Keratinocyte (primary cell): ENCODE data around the gene S100A2. TPM values are rescaled to one million over a fixed set of nuclear protein-coding genes. Genes with fewer than 3 reads are reported as not detected.
A peak's percentile ranks its signal among the peaks of the same experiment; 100 is the strongest.

Experiments
- DNase-seq: peaks from one replicate; pipeline ENCODE4 v3.0.0-alpha.2; 2011; ENCODE audit warnings: low read depth, missing footprints, low spot score
- FAIRE-seq: peaks from 2 replicates; lab custom pipeline; 2011; peaks lifted over from hg19 to GRCh38; lab: Jason Lieb, UNC
- H2AFZ ChIP-seq: 2 replicates; pipeline ENCODE4 v1.6.0; 2012; ENCODE audit warnings: low read length, control low read depth, inconsistent platforms; ENCODE audit not compliant: control insufficient read depth
- H3K27ac ChIP-seq: 2 replicates; pipeline ENCODE4 v1.5.1; 2011; ENCODE audit warnings: low read length; ENCODE audit not compliant: control insufficient read depth, insufficient read depth
- H3K27me3 ChIP-seq: 3 replicates; pipeline ENCODE4 v1.6.0; 2011; ENCODE audit warnings: low read length; ENCODE audit not compliant: control insufficient read depth, insufficient read depth; ENCODE audit errors: extremely low read depth
- H3K36me3 ChIP-seq, 2 experiments: 2 replicates in 1 of 2; 3 replicates in 1 of 2; pipeline ENCODE4 v1.5.1; 2011; ENCODE audit warnings: low read length in 2 of 2, mild to moderate bottlenecking in 1 of 2; ENCODE audit not compliant: control insufficient read depth in 2 of 2, insufficient read depth in 2 of 2; ENCODE audit errors: extremely low read depth in 1 of 2
- H3K4me1 ChIP-seq: 3 replicates; pipeline ENCODE4 v1.5.1; 2011; ENCODE audit warnings: low read length; ENCODE audit not compliant: control insufficient read depth, insufficient read depth; ENCODE audit errors: extremely low read depth
- H3K4me2 ChIP-seq: 3 replicates; pipeline ENCODE4 v1.6.0; 2011; ENCODE audit warnings: low read depth, low read length; ENCODE audit not compliant: control insufficient read depth, insufficient read depth; ENCODE audit errors: extremely low read depth
- H3K4me3 ChIP-seq, 3 experiments: fragments of 200-600 bp in 1 of 3; sonication (generic) in 1 of 3; 2 replicates in 2 of 3; 3 replicates in 1 of 3; pipeline ENCODE4 v1.5.1; 2011 to 2016; ENCODE audit warnings: low read length in 3 of 3, mild to moderate bottlenecking in 3 of 3, control low read depth in 2 of 3, inconsistent platforms in 1 of 3, low read depth in 1 of 3, mixed read lengths in 1 of 3, mixed run types in 1 of 3, moderate library complexity in 1 of 3; ENCODE audit not compliant: control insufficient read depth in 2 of 3, insufficient read depth in 2 of 3; ENCODE audit errors: extremely low read depth in 1 of 3
- H3K79me2 ChIP-seq: 2 replicates; pipeline ENCODE4 v1.6.0; 2012; ENCODE audit warnings: low read length; ENCODE audit not compliant: control insufficient read depth, insufficient read depth
- H3K9ac ChIP-seq: 3 replicates; pipeline ENCODE4 v1.6.0; 2011; ENCODE audit warnings: low read length; ENCODE audit not compliant: control insufficient read depth, insufficient read depth; ENCODE audit errors: extremely low read depth
- H3K9me1 ChIP-seq: 3 replicates; pipeline ENCODE4 v1.6.0; 2011; ENCODE audit warnings: low read length; ENCODE audit not compliant: control insufficient read depth, insufficient read depth; ENCODE audit errors: extremely low read depth
- H3K9me3 ChIP-seq: 2 replicates; pipeline ENCODE4 v1.5.1; 2012; ENCODE audit warnings: low read depth, low read length; ENCODE audit not compliant: control insufficient read depth
- H4K20me1 ChIP-seq: 3 replicates; pipeline ENCODE4 v1.6.0; 2011; ENCODE audit warnings: low read length; ENCODE audit not compliant: control insufficient read depth, insufficient read depth; ENCODE audit errors: extremely low read depth
- EZH2 ChIP-seq: IDR thresholded peaks from one replicate; pipeline ENCODE4 v1.6.1; 2012; ENCODE audit warnings: inconsistent platforms, mild to moderate bottlenecking, low read length, moderate library complexity
- dilution Hi-C: fragments of 300-500 bp; cut with MboI; formaldehyde crosslinking; loops from one replicate; pipeline ENCODE4 v1.7.0; 2020; ENCODE audit warnings: low sequenced_read_pairs; ENCODE audit not compliant: extremely low pct_ligation_motif_present
- polyA minus RNA-seq, 3 experiments: library from RNA; depleted of rRNA, polyadenylated mRNA; stranded (reverse); fragments of >200 nt; gene quantifications; 1 replicate in 1 of 3; 2 replicates in 1 of 3; 3 replicates in 1 of 3; pipeline ENCODE4 v1.2.3, GENCODE V29; 2011
- polyA plus RNA-seq, 5 experiments: library from polyadenylated mRNA; depleted of rRNA in 3 of 5; stranded (reverse) in 3 of 5; stranded (forward) in 1 of 5; unstranded in 1 of 5; fragments of >200 nt; gene quantifications; 1 replicate in 1 of 5; 2 replicates in 3 of 5; 3 replicates in 1 of 5; pipeline versions ENCODE4 v1.2.1 to v1.2.3, GENCODE V29; 2011 to 2012; ENCODE audit warnings: missing spikeins in 2 of 5, low read depth in 1 of 5, low replicate concordance in 1 of 5
- TF ChIP-seq, protein P1 (sequence below), 3 experiments: IDR thresholded peaks in 1 of 3; conservative IDR thresholded peaks in 1 of 3; optimal IDR thresholded peaks in 1 of 3; 2 replicates in 2 of 3; 3 replicates in 1 of 3; pipeline versions ENCODE3 to v1.5.1; 2011; ENCODE audit warnings: low read length in 3 of 3, mild to moderate bottlenecking in 3 of 3, moderate library complexity in 2 of 3, control low read depth in 1 of 3, inconsistent platforms in 1 of 3; ENCODE audit not compliant: insufficient read depth in 2 of 3; ENCODE audit errors: extremely low read depth in 1 of 3

Gene S100A2
- polyA plus RNA-seq = 10,013 to 12,757 TPM (median 12,412 TPM) in 3 replicates
- polyA plus RNA-seq (2011; ENCODE audit: low read depth) = 458 TPM
- 13,371 and 15,299 TPM in 2 replicates for polyA plus RNA-seq (2011; cell fraction: cytosol; rRNA removed)
- 5,726 and 5,807 TPM in 2 replicates for polyA plus RNA-seq (2011; cell fraction: nucleus; rRNA removed)
- 4,632 and 22,100 TPM in 2 replicates for polyA plus RNA-seq (2012; ENCODE audit: low replicate concordance)
- 1,263 to 3,266 TPM (median 2,756 TPM) in 3 replicates for polyA minus RNA-seq
- 8,282 TPM for polyA minus RNA-seq (2011; cell fraction: cytosol; rRNA and poly(A)+ RNA removed)
- polyA minus RNA-seq (2011; cell fraction: nucleus; rRNA and poly(A)+ RNA removed) = 436 and 624 TPM in 2 replicates

DNA sequence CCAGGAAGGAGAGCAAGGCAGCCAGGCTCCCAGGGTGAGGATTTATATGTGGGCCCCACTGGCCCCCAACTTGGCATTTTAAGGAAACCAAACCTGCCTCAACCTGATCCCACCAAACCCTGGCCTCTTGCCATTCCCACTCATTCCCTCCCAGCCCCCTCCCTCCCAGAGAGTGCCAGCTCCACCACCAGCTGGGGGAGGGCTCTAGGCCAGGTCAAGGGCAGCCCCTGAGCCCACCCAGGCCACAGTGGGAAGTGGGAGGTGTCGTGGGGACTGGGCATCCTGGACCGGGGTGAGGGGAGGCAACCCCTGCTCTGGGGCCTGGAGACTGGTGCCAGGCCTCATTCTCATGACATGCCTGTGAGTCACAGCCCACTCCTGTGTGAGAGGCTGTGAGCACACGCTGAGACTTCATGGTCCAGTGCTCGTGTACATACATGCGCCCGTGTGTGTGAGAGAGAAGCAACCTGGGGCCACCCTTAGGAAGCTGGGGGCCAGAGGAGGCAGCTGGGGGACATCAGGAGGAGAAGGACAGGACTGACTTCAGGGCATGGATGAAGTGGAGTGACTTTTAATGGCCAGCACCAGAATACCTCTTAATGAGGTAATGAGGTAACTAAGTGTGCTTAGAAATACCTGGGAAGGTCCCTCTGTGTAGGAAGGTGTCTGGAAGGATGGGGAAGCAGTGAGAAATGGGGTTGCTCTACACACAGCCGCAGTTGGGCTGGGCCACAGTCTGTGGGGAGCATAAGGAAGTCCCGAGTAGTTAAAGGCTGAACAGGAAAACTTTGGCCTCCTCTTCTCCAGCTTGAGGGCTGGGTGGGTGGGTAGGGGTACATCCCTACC lies at the start of gene S100A2:
Gene S100A2 (minus strand): TSS at position 316 of the 846 bp plus-strand sequence. CDS start 1,967 bp downstream, outside the sequence.
- FAIRE-seq (peak; percentile 90), DNase-seq (peak; percentile 99)
- peaks cover 14 to 29% of the 10 kb centered on the region in 2 experiments for H3K36me3 ChIP-seq
- no peak within 1 kb of the TSS for H2AFZ ChIP-seq
- H3K27me3 ChIP-seq = no peaks in the 10 kb centered on the region
- peaks cover 21% of the 10 kb centered on the region for H3K79me2 ChIP-seq
- dilution Hi-C loops = no loop called here
- H3K27ac ChIP-seq = peak within 1 kb of the TSS; percentile 100
- no peaks in the 10 kb centered on the region for H3K9me3 ChIP-seq
- H3K4me3 ChIP-seq = peak within 1 kb of the TSS; percentile 61 to 99 (median 86)
- no peak for TF ChIP-seq EZH2
- TF ChIP-seq, protein P1, sequence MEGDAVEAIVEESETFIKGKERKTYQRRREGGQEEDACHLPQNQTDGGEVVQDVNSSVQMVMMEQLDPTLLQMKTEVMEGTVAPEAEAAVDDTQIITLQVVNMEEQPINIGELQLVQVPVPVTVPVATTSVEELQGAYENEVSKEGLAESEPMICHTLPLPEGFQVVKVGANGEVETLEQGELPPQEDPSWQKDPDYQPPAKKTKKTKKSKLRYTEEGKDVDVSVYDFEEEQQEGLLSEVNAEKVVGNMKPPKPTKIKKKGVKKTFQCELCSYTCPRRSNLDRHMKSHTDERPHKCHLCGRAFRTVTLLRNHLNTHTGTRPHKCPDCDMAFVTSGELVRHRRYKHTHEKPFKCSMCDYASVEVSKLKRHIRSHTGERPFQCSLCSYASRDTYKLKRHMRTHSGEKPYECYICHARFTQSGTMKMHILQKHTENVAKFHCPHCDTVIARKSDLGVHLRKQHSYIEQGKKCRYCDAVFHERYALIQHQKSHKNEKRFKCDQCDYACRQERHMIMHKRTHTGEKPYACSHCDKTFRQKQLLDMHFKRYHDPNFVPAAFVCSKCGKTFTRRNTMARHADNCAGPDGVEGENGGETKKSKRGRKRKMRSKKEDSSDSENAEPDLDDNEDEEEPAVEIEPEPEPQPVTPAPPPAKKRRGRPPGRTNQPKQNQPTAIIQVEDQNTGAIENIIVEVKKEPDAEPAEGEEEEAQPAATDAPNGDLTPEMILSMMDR (optimal IDR thresholded peaks at IDR 0.05 in 1 of 3, IDR thresholded peaks at IDR 0.05 in 1 of 3, conservative IDR thresholded peaks at IDR 0.05 in 1 of 3; ENCODE audit: extremely low read depth in 1 of 3, insufficient read depth in 2 of 3, low read length in 3 of 3) = no peak
- peaks cover 29% of the 10 kb centered on the region for H3K4me1 ChIP-seq
- H3K9ac ChIP-seq = peak within 1 kb of the TSS; percentile 99
- peak within 1 kb of the TSS; percentile 97 for H3K4me2 ChIP-seq
- H4K20me1 ChIP-seq = peaks cover 21% of the 10 kb centered on the region
- H3K9me1 ChIP-seq = no peaks in the 10 kb centered on the region

DNA sequence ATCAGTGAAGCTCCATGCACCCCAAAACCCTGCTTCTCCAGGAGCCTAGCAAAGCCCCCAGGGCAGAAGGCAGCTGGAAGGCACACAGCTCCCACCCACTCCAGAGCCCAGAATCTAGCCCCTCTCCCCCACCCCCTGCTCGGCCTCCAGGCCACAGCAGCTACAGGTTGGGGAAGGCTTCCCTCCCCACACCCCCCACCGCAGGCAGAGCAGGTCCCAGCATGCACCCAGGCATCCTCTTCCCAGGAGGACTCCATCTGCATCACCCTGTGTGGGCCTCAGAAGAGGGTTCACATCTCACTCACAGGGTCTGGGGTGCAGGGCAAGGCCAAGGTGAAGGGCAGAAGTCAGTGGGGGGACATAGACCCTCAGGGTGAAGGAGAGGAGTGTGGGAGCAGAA lies 49.8 kb upstream of the S100A2 start:
- FAIRE-seq = no peak
- DNase-seq = no peak
- H3K4me2 ChIP-seq = peak overlapping the region; percentile 86
- H3K9me1 ChIP-seq = no peaks in the 10 kb centered on the region
- H3K9me3 ChIP-seq = no peaks in the 10 kb centered on the region
- H3K27me3 ChIP-seq = no peaks in the 10 kb centered on the region
- H4K20me1 ChIP-seq = no peaks in the 10 kb centered on the region
- TF ChIP-seq, protein P1 (optimal IDR thresholded peaks at IDR 0.05 in 1 of 3, IDR thresholded peaks at IDR 0.05 in 1 of 3, conservative IDR thresholded peaks at IDR 0.05 in 1 of 3; ENCODE audit: extremely low read depth in 1 of 3, insufficient read depth in 2 of 3, low read length in 3 of 3) = no peak
- no peak for TF ChIP-seq EZH2
- H3K79me2 ChIP-seq = peaks cover 54% of the 10 kb centered on the region
- H3K36me3 ChIP-seq = peaks cover 8 to 39% of the 10 kb centered on the region in 2 experiments
- no peak overlapping the region for H2AFZ ChIP-seq
- H3K4me1 ChIP-seq = peaks cover 33% of the 10 kb centered on the region
- H3K27ac ChIP-seq = peak overlapping the region; percentile 99
- dilution Hi-C loops = no loop called here
- peak overlapping the region; percentile 99 for H3K9ac ChIP-seq
- H3K4me3 ChIP-seq = peak overlapping the region; percentile 90 to 100 (median 98)
